Mammary epithelial cell (primary cell): Measurements from ENCODE around the gene KCNG4.

Source experiments
- EZH2 ChIP-seq: IDR thresholded peaks from 2 replicates; pipeline ENCODE4 v1.6.1; 2012; ENCODE audit warnings: low read length, inconsistent platforms, borderline replicate concordance
- TF ChIP-seq, protein P1 (sequence below), 2 donors: IDR thresholded peaks in 1 of 2; conservative IDR thresholded peaks in 1 of 2; 2 replicates each; pipeline ENCODE4 v1.5.1; 2011 to 2012; ENCODE audit warnings: inconsistent platforms in 2 of 2, low read length in 2 of 2, mild to moderate bottlenecking in 2 of 2, control low read depth in 1 of 2, low read depth in 1 of 2; ENCODE audit not compliant: insufficient read depth in 1 of 2; ENCODE audit errors: extremely low read depth in 1 of 2

DNA sequence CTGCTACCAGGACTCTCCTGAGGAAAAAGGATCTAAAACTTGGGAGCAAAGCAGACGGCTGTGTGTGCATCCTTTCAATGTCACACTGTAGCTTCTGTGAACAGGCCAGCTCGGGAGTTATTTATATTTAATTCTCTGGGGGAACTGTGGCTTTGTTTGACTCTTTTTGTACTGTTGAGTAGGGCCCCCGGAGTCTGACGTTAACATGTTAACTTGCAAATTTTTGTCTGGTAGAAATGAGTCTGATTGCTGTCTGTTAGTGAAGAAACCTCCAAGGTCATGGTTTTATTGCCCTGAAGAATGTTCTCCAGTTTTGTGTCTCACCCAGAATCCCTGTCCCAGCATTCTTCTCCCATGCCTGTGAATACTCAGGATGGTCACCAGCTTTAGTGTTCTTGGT is 14.2 kb upstream of the KCNG4 start:
- no peak for TF ChIP-seq EZH2
- TF ChIP-seq, protein P1, sequence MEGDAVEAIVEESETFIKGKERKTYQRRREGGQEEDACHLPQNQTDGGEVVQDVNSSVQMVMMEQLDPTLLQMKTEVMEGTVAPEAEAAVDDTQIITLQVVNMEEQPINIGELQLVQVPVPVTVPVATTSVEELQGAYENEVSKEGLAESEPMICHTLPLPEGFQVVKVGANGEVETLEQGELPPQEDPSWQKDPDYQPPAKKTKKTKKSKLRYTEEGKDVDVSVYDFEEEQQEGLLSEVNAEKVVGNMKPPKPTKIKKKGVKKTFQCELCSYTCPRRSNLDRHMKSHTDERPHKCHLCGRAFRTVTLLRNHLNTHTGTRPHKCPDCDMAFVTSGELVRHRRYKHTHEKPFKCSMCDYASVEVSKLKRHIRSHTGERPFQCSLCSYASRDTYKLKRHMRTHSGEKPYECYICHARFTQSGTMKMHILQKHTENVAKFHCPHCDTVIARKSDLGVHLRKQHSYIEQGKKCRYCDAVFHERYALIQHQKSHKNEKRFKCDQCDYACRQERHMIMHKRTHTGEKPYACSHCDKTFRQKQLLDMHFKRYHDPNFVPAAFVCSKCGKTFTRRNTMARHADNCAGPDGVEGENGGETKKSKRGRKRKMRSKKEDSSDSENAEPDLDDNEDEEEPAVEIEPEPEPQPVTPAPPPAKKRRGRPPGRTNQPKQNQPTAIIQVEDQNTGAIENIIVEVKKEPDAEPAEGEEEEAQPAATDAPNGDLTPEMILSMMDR (conservative IDR thresholded peaks at IDR 0.05 in 1 of 2, IDR thresholded peaks at IDR 0.05 in 1 of 2; ENCODE audit: extremely low read depth in 1 of 2, insufficient read depth in 1 of 2, low read depth in 1 of 2, low read length in 2 of 2), result no peak
